ENCODE measurements around the gene AOC2. TPM values are rescaled to one million over a fixed set of nuclear protein-coding genes. Genes with fewer than 3 reads are reported as not detected.
A peak's percentile ranks its signal among the peaks of the same experiment; 100 is the strongest.

The AOC2 gene
- total and polyA plus RNA-seq, 2 of the 13 experiments (the other 11 are each of a cell fraction or from before 2014, with no cell fraction given), result 1.2 to 3.3 TPM

- TF ChIP-seq GLMP (CRISPR knock-in tag; IDR thresholded peaks at IDR 0.05; ENCODE audit: borderline replicate concordance) (no peak), JUND (CRISPR knock-in tag; IDR thresholded peaks at IDR 0.05) (no peak), ZNF530 (CRISPR knock-in tag; IDR thresholded peaks at IDR 0.05; ENCODE audit: low read depth) (0 out of 2 replicates have a peak, but pooled peaks have one; percentile 64), ZNF644 (CRISPR knock-in tag; IDR thresholded peaks at IDR 0.05; ENCODE audit: low read depth) (no peak), RBM22 (optimal IDR thresholded peaks at IDR 0.05; ENCODE audit: low read length) (peak; percentile 29), ZNF276 (CRISPR knock-in tag; IDR thresholded peaks at IDR 0.05; ENCODE audit: low read depth) (no peak), MYNN (CRISPR knock-in tag; IDR thresholded peaks at IDR 0.05; ENCODE audit: low read depth) (0 out of 2 replicates have a peak, but pooled peaks have one; percentile 1), SMAD1 (CRISPR knock-in tag; IDR thresholded peaks at IDR 0.05; ENCODE audit: borderline replicate concordance, low read depth) (no peak), KDM6A (CRISPR knock-in tag; IDR thresholded peaks at IDR 0.05; ENCODE audit: low read depth) (no peak), RORA (CRISPR knock-in tag; IDR thresholded peaks at IDR 0.05) (no peak), TOPORS (CRISPR knock-in tag; IDR thresholded peaks at IDR 0.05) (no peak), NR2F2 (IDR thresholded peaks at IDR 0.05; ENCODE audit: borderline replicate concordance, low read depth) (no peak), FIP1L1 (IDR thresholded peaks at IDR 0.05; ENCODE audit: borderline replicate concordance, insufficient read depth, low read depth, low read length) (no peak), ZNF709 (CRISPR knock-in tag; IDR thresholded peaks at IDR 0.05) (no peak), PPARG (CRISPR knock-in tag; conservative IDR thresholded peaks at IDR 0.05) (no peak), ZNF879 (CRISPR knock-in tag; IDR thresholded peaks at IDR 0.05) (no peak), TAF15 (IDR thresholded peaks at IDR 0.05; ENCODE audit: low read depth, low read length, poor library complexity, severe bottlenecking) (no peak), SKI (IDR thresholded peaks at IDR 0.05; ENCODE audit: partially characterized antibody) (no peak), BCLAF1 (IDR thresholded peaks at IDR 0.05) (no peak), MXD1 (CRISPR knock-in tag; IDR thresholded peaks at IDR 0.05) (no peak), ZXDC (CRISPR knock-in tag; IDR thresholded peaks at IDR 0.05) (0 out of 2 replicates have a peak, but pooled peaks have one; percentile 19)
Observed at GRCh38 chr17:42833767-42834422, 10.5 kb upstream of the AOC2 start (continued).

All from HepG2 (cell line).